ENCODE measurements around the gene TRIM31.

TRIM31 gene

GRCh38 chr6:30155520-30156261, 42.8 kb upstream of the TRIM31 start:
- Histone ChIP-seq H2AFZ (no peak overlapping the region), H3K4me2 (ENCODE audit: low read length) (no peak overlapping the region), H3K27me3 (ENCODE audit: control insufficient read depth, insufficient read depth, low read length) (no peaks in the 10 kb centered on the region), H3K79me2 (no peaks in the 10 kb centered on the region), H3K36me3 (ENCODE audit: control insufficient read depth, insufficient read depth, low read length) (no peaks in the 10 kb centered on the region), H3K9ac (no peak overlapping the region), H3K4me1 (no peaks in the 10 kb centered on the region), H3K4me3 (ENCODE audit: low read depth, low read length) (no peak overlapping the region), H3K27ac (no peak overlapping the region), H3K9me3 (ENCODE audit: control insufficient read depth, low read length) (no peaks in the 10 kb centered on the region)
- no peak for TF ChIP-seq CTCF (IDR thresholded peaks at IDR 0.05)

GRCh38 chr6:30154709-30155519, 42.0 kb upstream of the TRIM31 start:
- Histone ChIP-seq H3K27ac (no peak overlapping the region), H3K4me1 (no peaks in the 10 kb centered on the region), H3K4me2 (ENCODE audit: low read length) (no peak overlapping the region), H3K79me2 (no peaks in the 10 kb centered on the region), H3K4me3 (ENCODE audit: low read depth, low read length) (no peak overlapping the region), H3K9me3 (ENCODE audit: control insufficient read depth, low read length) (no peaks in the 10 kb centered on the region), H3K36me3 (ENCODE audit: control insufficient read depth, insufficient read depth, low read length) (no peaks in the 10 kb centered on the region), H3K9ac (no peak overlapping the region), H2AFZ (no peak overlapping the region), H3K27me3 (ENCODE audit: control insufficient read depth, insufficient read depth, low read length) (no peaks in the 10 kb centered on the region)
- no peak for TF ChIP-seq CTCF (IDR thresholded peaks at IDR 0.05)

- no peak overlapping the region for H2AFZ ChIP-seq
- TF ChIP-seq CTCF (IDR thresholded peaks at IDR 0.05), result no peak
- H3K36me3 ChIP-seq (ENCODE audit: control insufficient read depth, insufficient read depth, low read length), result no peaks in the 10 kb centered on the region
Measured at GRCh38 chr6:30154061-30154460, 41.2 kb upstream of the TRIM31 start.

GRCh38 chr6:30152910-30153610, 40.2 kb upstream of the TRIM31 start:
- Histone ChIP-seq H3K27ac (no peak overlapping the region), H3K4me3 (ENCODE audit: low read depth, low read length) (no peak overlapping the region), H3K9me3 (ENCODE audit: control insufficient read depth, low read length) (no peaks in the 10 kb centered on the region), H3K9ac (no peak overlapping the region), H3K36me3 (ENCODE audit: control insufficient read depth, insufficient read depth, low read length) (no peaks in the 10 kb centered on the region), H3K27me3 (ENCODE audit: control insufficient read depth, insufficient read depth, low read length) (no peaks in the 10 kb centered on the region), H3K4me1 (no peaks in the 10 kb centered on the region), H3K79me2 (no peaks in the 10 kb centered on the region), H3K4me2 (ENCODE audit: low read length) (no peak overlapping the region), H2AFZ (no peak overlapping the region)
- TF ChIP-seq CTCF (IDR thresholded peaks at IDR 0.05), result no peak

More at GRCh38 chr6:30154061-30154460, 41.2 kb upstream of the TRIM31 start:
- no peak overlapping the region for H3K27ac ChIP-seq
- no peaks in the 10 kb centered on the region for H3K4me1 ChIP-seq
- H3K79me2 ChIP-seq, result no peaks in the 10 kb centered on the region
- H3K4me2 ChIP-seq (ENCODE audit: low read length), result no peak overlapping the region
- no peaks in the 10 kb centered on the region for H3K27me3 ChIP-seq (ENCODE audit: control insufficient read depth, insufficient read depth, low read length)
- H3K9me3 ChIP-seq (ENCODE audit: control insufficient read depth, low read length), result no peaks in the 10 kb centered on the region
- no peak overlapping the region for H3K4me3 ChIP-seq (ENCODE audit: low read depth, low read length)
- H3K9ac ChIP-seq, result no peak overlapping the region
